H1 (cell line): ENCODE results near the gene HOXB5. TPM values are rescaled to one million over a fixed set of nuclear protein-coding genes. Genes with fewer than 3 reads are reported as not detected.
A peak's percentile ranks its signal among the peaks of the same experiment; 100 is the strongest.

ENCODE experiments used
- CTCF ChIA-PET: fragments of 300-600 bp; sonication (Branson Sonifier 250); formaldehyde crosslinking; loops from one replicate; lab custom pipeline; 2021; ENCODE audit not compliant: partially characterized antibody; lab: Charles Lee
- POLR2A ChIA-PET: fragments of 300-600 bp; sonication (Branson Sonifier 250); formaldehyde crosslinking; loops from one replicate; lab custom pipeline; 2021; ENCODE audit warnings: inconsistent platforms; ENCODE audit not compliant: partially characterized antibody; lab: Charles Lee
- DNase-seq, 2 experiments: peaks; one replicate each; pipeline versions ENCODE4 v3.0.0 to v3.0.0-alpha.2; 2010 to 2022; ENCODE audit warnings: low spot score in 2 of 2, low read depth in 1 of 2, mixed read lengths in 1 of 2
- FAIRE-seq: peaks from 2 replicates; lab custom pipeline; 2011; peaks lifted over from hg19 to GRCh38; lab: Jason Lieb, UNC
- H2AFZ ChIP-seq: 2 replicates; pipeline ENCODE4 v1.8.1; 2012; ENCODE audit warnings: low read length, inconsistent platforms
- H2AK5ac ChIP-seq: 2 replicates; pipeline ENCODE4 v1.6.1; 2013; ENCODE audit warnings: low read depth, low read length
- H2BK120ac ChIP-seq: replicated peaks from 2 replicates; pipeline ENCODE3; 2013; ENCODE audit warnings: low read depth, low read length, inconsistent platforms
- H2BK12ac ChIP-seq: 2 replicates; pipeline ENCODE4 v1.6.1; 2013; ENCODE audit warnings: low read depth, low read length
- H2BK15ac ChIP-seq: 2 replicates; pipeline ENCODE4 v1.6.1; 2013; ENCODE audit warnings: low read length
- H2BK20ac ChIP-seq: 2 replicates; pipeline ENCODE4 v1.6.1; 2013; ENCODE audit warnings: low read length
- H2BK5ac ChIP-seq: 2 replicates; pipeline ENCODE4 v1.6.1; 2013; ENCODE audit warnings: low read depth, low read length
- H3K14ac ChIP-seq: 2 replicates; pipeline ENCODE4 v1.6.1; 2013; ENCODE audit warnings: inconsistent platforms; ENCODE audit not compliant: insufficient read length
- H3K18ac ChIP-seq: 2 replicates; pipeline ENCODE4 v1.6.1; 2013; ENCODE audit warnings: low read length; ENCODE audit errors: extremely low read depth
- H3K23ac ChIP-seq: 2 replicates; pipeline ENCODE4 v1.6.1; 2013; ENCODE audit warnings: inconsistent platforms; ENCODE audit not compliant: insufficient read length
- H3K23me2 ChIP-seq: 2 replicates; pipeline ENCODE4 v1.6.1; 2013; ENCODE audit warnings: low read depth, low read length
- H3K27ac ChIP-seq: 2 replicates; pipeline ENCODE4 v1.6.1; 2011; ENCODE audit warnings: low read depth, low read length, inconsistent platforms
- H3K27me3 ChIP-seq, 4 experiments: replicated peaks in 1 of 4; 1 replicate in 1 of 4; 2 replicates in 3 of 4; pipeline versions ENCODE4 v1.6.1 to v1.8.1; 2011 to 2013; ENCODE audit warnings: low read length in 3 of 4, mild to moderate bottlenecking in 3 of 4, inconsistent platforms in 2 of 4, mixed read lengths in 2 of 4, moderate library complexity in 1 of 4; ENCODE audit not compliant: control insufficient read depth in 3 of 4, insufficient read depth in 3 of 4; ENCODE audit errors: extremely low read depth in 1 of 4
- H3K36me3 ChIP-seq, 4 experiments: 2 replicates each; pipeline versions ENCODE4 v1.6.1 to v1.8.1; 2011 to 2013; ENCODE audit warnings: mild to moderate bottlenecking in 4 of 4, low read length in 3 of 4, moderate library complexity in 2 of 4, control low read depth in 1 of 4, inconsistent platforms in 1 of 4; ENCODE audit not compliant: insufficient read depth in 4 of 4, control insufficient read depth in 2 of 4
- H3K4ac ChIP-seq: replicated peaks from 2 replicates; pipeline ENCODE3; 2013; ENCODE audit warnings: low read length, low read depth, mixed read lengths, inconsistent platforms; ENCODE audit not compliant: insufficient read length
- H3K4me1 ChIP-seq, 4 experiments: replicated peaks in 1 of 4; 1 replicate in 1 of 4; 2 replicates in 3 of 4; pipeline versions ENCODE4 v1.6.1 to v1.8.1; 2011 to 2013; ENCODE audit warnings: low read length in 3 of 4, inconsistent platforms in 2 of 4, mixed read lengths in 1 of 4; ENCODE audit not compliant: insufficient read depth in 4 of 4, control insufficient read depth in 3 of 4
- H3K4me2 ChIP-seq, 2 experiments: 2 replicates each; pipeline versions ENCODE4 v1.6.1 to v1.8.1; 2011 to 2013; ENCODE audit warnings: low read depth in 2 of 2, low read length in 2 of 2, control low read depth in 1 of 2, inconsistent platforms in 1 of 2, mild to moderate bottlenecking in 1 of 2; ENCODE audit not compliant: insufficient read depth in 1 of 2
- H3K4me3 ChIP-seq, 4 experiments: fragments of 200-600, 300-600 bp in 1 of 4; sonication (generic), shearing (Covaris generic), sonication (Bioruptor Twin) in 1 of 4; 2 replicates each; pipeline versions ENCODE4 v1.5.1 to v1.8.1; 2011 to 2016; ENCODE audit warnings: low read length in 4 of 4, low read depth in 3 of 4, control low read depth in 2 of 4, inconsistent platforms in 2 of 4, mild to moderate bottlenecking in 2 of 4, mixed read lengths in 1 of 4, moderate library complexity in 1 of 4; ENCODE audit not compliant: insufficient read depth in 2 of 4; ENCODE audit errors: extremely low read depth in 1 of 4
- H3K56ac ChIP-seq: replicated peaks from 2 replicates; pipeline ENCODE3; 2013; ENCODE audit warnings: low read depth, mild to moderate bottlenecking, mixed read lengths, low read length, inconsistent platforms; ENCODE audit not compliant: insufficient read length
- H3K79me1 ChIP-seq: 2 replicates; pipeline ENCODE4 v1.6.1; 2013; ENCODE audit warnings: low read depth, low read length, control low read depth
- H3K79me2 ChIP-seq, 2 experiments: 2 replicates each; pipeline versions ENCODE4 v1.6.1 to v1.8.1; 2012 to 2013; ENCODE audit warnings: low read length in 2 of 2, mild to moderate bottlenecking in 2 of 2, inconsistent platforms in 1 of 2; ENCODE audit not compliant: insufficient read depth in 2 of 2, control insufficient read depth in 1 of 2
- H3K9ac ChIP-seq, 4 experiments: replicated peaks in 1 of 4; 1 replicate in 1 of 4; 2 replicates in 3 of 4; pipeline versions ENCODE4 v1.6.1 to v1.8.1; 2011 to 2013; ENCODE audit warnings: low read depth in 3 of 4, low read length in 3 of 4, control low read depth in 2 of 4, mild to moderate bottlenecking in 2 of 4, moderate library complexity in 2 of 4, inconsistent platforms in 1 of 4; ENCODE audit errors: extremely low read depth in 1 of 4
- H3K9me3 ChIP-seq, 2 experiments: 2 replicates each; pipeline versions ENCODE4 v1.6.1 to v1.8.1; 2012 to 2013; ENCODE audit warnings: mild to moderate bottlenecking in 2 of 2, moderate library complexity in 2 of 2, control low read depth in 1 of 2, inconsistent platforms in 1 of 2, low read depth in 1 of 2, low read length in 1 of 2, mixed read lengths in 1 of 2; ENCODE audit not compliant: insufficient read depth in 2 of 2
- H4K20me1 ChIP-seq, 2 experiments: replicated peaks in 1 of 2; 2 replicates each; pipeline versions ENCODE3 to v1.8.1; 2011 to 2013; ENCODE audit warnings: inconsistent platforms in 2 of 2, low read length in 2 of 2, mild to moderate bottlenecking in 1 of 2; ENCODE audit not compliant: insufficient read depth in 2 of 2, control insufficient read depth in 1 of 2
- H4K5ac ChIP-seq: 2 replicates; pipeline ENCODE4 v1.6.1; 2013; ENCODE audit warnings: low read length, low read depth, mixed read lengths, inconsistent platforms; ENCODE audit not compliant: insufficient read length
- H4K8ac ChIP-seq: 2 replicates; pipeline ENCODE4 v1.8.0; 2013; ENCODE audit warnings: mild to moderate bottlenecking, moderate library complexity, low read length, inconsistent platforms; ENCODE audit not compliant: insufficient read depth; ENCODE audit errors: extremely low read depth
- H4K91ac ChIP-seq: replicated peaks from 2 replicates; pipeline ENCODE3; 2013; ENCODE audit warnings: low read length, mixed read lengths, inconsistent platforms; ENCODE audit not compliant: insufficient read length
- ASH2L ChIP-seq: fragments of 200-600, 300-600 bp; sonication (generic); IDR thresholded peaks from one replicate; pipeline ENCODE4 v1.7.1; 2017; ENCODE audit warnings: low read length
- CBX8 ChIP-seq: fragments of 300-800, 300-1000 bp; sonication (generic); IDR thresholded peaks from 2 replicates; pipeline ENCODE4 v1.7.1; 2016; ENCODE audit warnings: low read depth, low read length, borderline replicate concordance
- CREB1 ChIP-seq: IDR thresholded peaks from 2 replicates; pipeline ENCODE4 v1.6.1; 2012; ENCODE audit warnings: inconsistent platforms
- EZH2 ChIP-seq: fragments of 200-600 bp; sonication (generic); IDR thresholded peaks from 2 replicates; pipeline ENCODE4 v1.7.1; 2012; ENCODE audit warnings: low read depth, mild to moderate bottlenecking, moderate library complexity, low read length, inconsistent platforms; ENCODE audit not compliant: severe bottlenecking
- GABPA ChIP-seq: IDR thresholded peaks from 2 replicates; pipeline ENCODE4 v1.6.1; 2011; ENCODE audit warnings: mild to moderate bottlenecking, low read length, moderate library complexity, borderline replicate concordance; ENCODE audit not compliant: insufficient read depth
- RAD21 ChIP-seq, 2 experiments: IDR thresholded peaks in 1 of 2; conservative IDR thresholded peaks in 1 of 2; 2 replicates each; pipeline ENCODE4 v1.6.1; 2011; ENCODE audit warnings: low read depth in 2 of 2, low read length in 2 of 2, improper control_type of control experiment in 1 of 2, inconsistent platforms in 1 of 2, mild to moderate bottlenecking in 1 of 2, moderate library complexity in 1 of 2
- SAP30 ChIP-seq: fragments of 300-600 bp; sonication (generic); IDR thresholded peaks from 2 replicates; pipeline ENCODE4 v1.7.1; 2012; ENCODE audit warnings: low read length, moderate library complexity, mild to moderate bottlenecking, inconsistent platforms; ENCODE audit not compliant: insufficient read depth, insufficient replicate concordance
- SIRT6 ChIP-seq: IDR thresholded peaks from one replicate; pipeline ENCODE4 v1.7.1; 2012; ENCODE audit warnings: low read length, inconsistent platforms
- SP1 ChIP-seq: IDR thresholded peaks from 2 replicates; pipeline ENCODE4 v1.6.1; 2011; ENCODE audit warnings: low read depth, low read length
- SUZ12 ChIP-seq: fragments of 200-600 bp; sonication (generic); IDR thresholded peaks from 2 replicates; pipeline ENCODE4 v1.6.1; 2012; ENCODE audit warnings: mild to moderate bottlenecking, inconsistent platforms, low read length, moderate library complexity, mixed read lengths
- WGBS, 2 experiments: shearing (Covaris generic) in 1 of 2; methylation state at CpG; one replicate each; pipeline versions ENCODE4 v1.1.6 to v1.1.7; 2013 to 2015; ENCODE audit warnings: low lambda C conversion rate in 2 of 2, mixed read lengths in 2 of 2, inconsistent platforms in 1 of 2, low coverage in 1 of 2, missing lambda C conversion rate in 1 of 2; ENCODE audit not compliant: insufficient replicate concordance in 2 of 2, insufficient coverage in 1 of 2, insufficient read length in 1 of 2; ENCODE audit errors: extremely low coverage in 1 of 2, missing lambda C conversion rate in 1 of 2; 5-methylcytosine and 5-hydroxymethylcytosine counted together
- polyA plus RNA-seq, 7 experiments: library from polyadenylated mRNA; depleted of rRNA in 3 of 7; stranded (reverse) in 5 of 7; unstranded in 2 of 7; fragments of >200 nt in 5 of 7; fragments of 200-250 nt in 2 of 7; gene quantifications; 1 replicate in 5 of 7; 2 replicates in 1 of 7; 4 replicates in 1 of 7; pipeline versions ENCODE4 v1.2.1 to v1.2.3, GENCODE V29; 2011 to 2013; ENCODE audit warnings: missing spikeins in 2 of 7, mixed read lengths in 2 of 7
- total RNA-seq: library from RNA; stranded (reverse); fragmentation: NEBNext Ultra II Directional; extraction: Animal tissue kit (Norgen Biotek cat#: 25700); gene quantifications from 2 replicates; pipeline ENCODE4 v1.2.1, GENCODE V29; 2021

HOXB5 gene
- total and polyA plus RNA-seq, 2 of the 8 experiments (the other 6 are each of a cell fraction or from before 2014, with no cell fraction given), result not detected

DNA sequence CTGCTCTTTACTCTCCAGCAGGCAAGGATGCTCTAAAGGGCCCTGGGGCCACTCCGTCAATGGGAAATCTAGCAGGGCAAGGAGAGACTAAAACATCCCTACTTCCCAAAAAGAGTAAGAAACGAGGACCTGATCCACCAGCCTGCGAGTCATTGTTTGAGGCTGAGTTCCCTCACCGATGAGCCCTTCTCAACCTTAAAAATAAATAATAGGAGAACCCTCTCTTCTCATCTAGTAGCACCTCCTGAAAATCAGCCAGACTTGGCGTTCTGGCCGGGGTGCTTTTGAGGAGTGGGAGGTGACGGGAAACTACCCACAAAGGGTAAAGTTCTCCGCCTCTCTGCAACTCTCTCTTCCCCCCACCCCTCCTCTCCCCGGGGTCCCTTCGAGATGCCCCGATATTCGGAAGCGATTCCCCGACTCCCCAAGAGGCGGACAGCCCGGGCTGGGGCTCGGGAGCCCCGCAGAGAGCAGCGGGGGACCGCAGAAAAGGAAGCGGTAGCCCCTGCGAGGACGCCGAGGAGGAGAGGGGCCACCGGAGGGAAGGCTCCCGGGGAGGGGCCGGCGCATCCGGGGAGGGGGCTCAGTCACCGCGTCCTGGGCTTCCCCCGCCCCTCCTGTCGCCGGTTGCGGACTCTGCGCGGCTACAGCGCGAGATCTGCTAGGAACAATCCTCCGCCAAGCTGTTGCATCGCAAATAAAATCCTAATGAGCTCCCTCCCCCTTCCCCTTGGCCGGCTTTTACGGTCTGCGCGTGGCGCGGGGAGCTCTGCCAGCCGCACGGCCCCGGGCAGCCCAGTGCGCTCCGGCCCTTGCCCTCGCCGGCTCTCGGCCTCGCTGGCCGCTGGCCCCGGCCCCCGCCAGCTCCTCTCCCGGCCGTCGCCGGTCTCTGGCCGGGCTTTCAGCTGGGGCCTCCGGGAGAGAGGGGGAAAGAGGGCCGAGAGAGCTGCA lies 31.2 kb upstream of the HOXB5 start:
- H4K8ac ChIP-seq, result peak overlapping the region; percentile 20; the same call in 1 of the 2 replicates
- peaks cover 0 to 12% (median 6%) of the 10 kb centered on the region in 4 experiments; a peak in 6 of 7 replicates for H3K4me1 ChIP-seq
- WGBS, 2 experiments, result 2% methylated on average over 49 of the region's 66 CpGs; no CpG with 5 or more reads in 1 of the 2 experiments
- FAIRE-seq, result no peak
- POLR2A ChIA-PET, result interaction anchor here (1.1 to 1.6 kb wide), 3 partner anchors 10 to 18 kb away, joined by 3 to 4 read pairs (median 3); no protein-coding TSS in a partner anchor
- H3K4me2 ChIP-seq, result peak overlapping the region; percentile 55 to 61
- no peak overlapping the region for H3K27ac ChIP-seq
- H2BK5ac ChIP-seq, result no peak overlapping the region
- H3K14ac ChIP-seq, result no peak overlapping the region
- H3K9me3 ChIP-seq, result no peaks in the 10 kb centered on the region
- H2BK15ac ChIP-seq, result no peak overlapping the region
- no peak overlapping the region for H3K18ac ChIP-seq
- no peak overlapping the region for H2BK12ac ChIP-seq
- no peak overlapping the region for H4K91ac ChIP-seq
- no peak overlapping the region for H3K23ac ChIP-seq
- H3K79me1 ChIP-seq, result no peaks in the 10 kb centered on the region
- DNase-seq, result peak in 1 of 2 experiments; percentile 80
- H3K4ac ChIP-seq, result no peak overlapping the region
- no peak overlapping the region for H2AFZ ChIP-seq
- H3K36me3 ChIP-seq, result peaks cover 0 to 13% (median 0%) of the 10 kb centered on the region in 4 experiments; a peak in 1 of 8 replicates
- no peaks in the 10 kb centered on the region for H3K79me2 ChIP-seq
- CTCF ChIA-PET, result interaction anchor here (0.7 to 2.2 kb wide), 14 partner anchors 10 to 469 kb away, joined by 3 to 13 read pairs (median 3); partner anchors contain the start of genes HOXB5 and HOXB8
- H4K5ac ChIP-seq, result no peak overlapping the region
- no peak overlapping the region for H2AK5ac ChIP-seq
- H2BK120ac ChIP-seq, result no peak overlapping the region
- no peak overlapping the region for H3K56ac ChIP-seq
- no peaks in the 10 kb centered on the region; the same call in 1 of the 2 replicates for H3K23me2 ChIP-seq
- peak overlapping the region in 3 of 4 experiments; percentile 12 to 52 (median 19); a peak in 5 of 8 replicates for H3K4me3 ChIP-seq
- H2BK20ac ChIP-seq, result no peak overlapping the region
- peaks cover 36 to 50% of the 10 kb centered on the region in 2 experiments for H4K20me1 ChIP-seq
- H3K9ac ChIP-seq, result no peak overlapping the region
- H3K27me3 ChIP-seq, result peaks cover 98 to 100% (median 100%) of the 10 kb centered on the region in 4 experiments
- TF ChIP-seq ASH2L, result peak; percentile 58
- TF ChIP-seq CBX8, result 0 out of 2 replicates have a peak, but pooled peaks have one; percentile 64
- no peak for TF ChIP-seq RAD21 (IDR thresholded peaks at IDR 0.05 in 1 of 2, conservative IDR thresholded peaks at IDR 0.05 in 1 of 2; ENCODE audit: low read depth in 2 of 2, low read length in 2 of 2)
- TF ChIP-seq SUZ12, result peak; percentile 97
- TF ChIP-seq GABPA, result peak; percentile 74; the same call in 1 of the 2 replicates
- TF ChIP-seq CREB1, result no peak
- TF ChIP-seq EZH2, result peak; percentile 96
- no peak for TF ChIP-seq SIRT6
- no peak for TF ChIP-seq SAP30
- 0 out of 2 replicates have a peak, but pooled peaks have one; percentile 33 for TF ChIP-seq SP1
